Endodermal cell (in vitro differentiated cells): ENCODE results near the gene SLC17A8. TPM values are rescaled to one million over a fixed set of nuclear protein-coding genes. Genes with fewer than 3 reads are reported as not detected.

Experiments
- DNase-seq: peaks from one replicate; pipeline ENCODE4 v3.0.0-alpha.2; 2017
- H3K27ac ChIP-seq: 2 replicates; pipeline ENCODE4 v1.5.1; 2013; ENCODE audit warnings: mild to moderate bottlenecking, low read depth, low read length, moderate library complexity
- H3K27me3 ChIP-seq: 2 replicates; pipeline ENCODE4 v1.6.1; 2013; ENCODE audit warnings: mild to moderate bottlenecking, low read length, moderate library complexity; ENCODE audit not compliant: insufficient read depth, control insufficient read depth, poor library complexity, severe bottlenecking
- H3K36me3 ChIP-seq: 2 replicates; pipeline ENCODE4 v1.7.0; 2013; ENCODE audit warnings: mild to moderate bottlenecking, low read length, moderate library complexity; ENCODE audit not compliant: control insufficient read depth, insufficient read depth
- H3K4me1 ChIP-seq: one replicate; pipeline ENCODE4 v1.7.0; 2013; ENCODE audit warnings: low read length; ENCODE audit not compliant: control insufficient read depth, insufficient read depth
- H3K4me3 ChIP-seq: 2 replicates; pipeline ENCODE4 v1.5.1; 2013; ENCODE audit warnings: mild to moderate bottlenecking, low read length, moderate library complexity
- H3K9ac ChIP-seq: 2 replicates; pipeline ENCODE4 v1.6.1; 2013; ENCODE audit warnings: mild to moderate bottlenecking, low read length, moderate library complexity; ENCODE audit not compliant: poor library complexity, severe bottlenecking; ENCODE audit errors: extremely low read depth
- H3K9me3 ChIP-seq: 2 replicates; pipeline ENCODE4 v1.6.1; 2013; ENCODE audit warnings: mild to moderate bottlenecking, low read length, moderate library complexity; ENCODE audit not compliant: control insufficient read depth
- H3K27ac Mint-ChIP-seq: 2 replicates; pipeline ENCODE4 v1.8.0; 2020; ENCODE audit warnings: mixed read lengths
- H3K27me3 Mint-ChIP-seq: 2 replicates; pipeline ENCODE4 v1.8.0; 2021; ENCODE audit warnings: mild to moderate bottlenecking, mixed read lengths; ENCODE audit not compliant: insufficient read depth
- H3K36me3 Mint-ChIP-seq: 2 replicates; pipeline ENCODE4 v1.8.0; 2020; ENCODE audit warnings: low read depth, mixed read lengths
- H3K4me1 Mint-ChIP-seq: 2 replicates; pipeline ENCODE4 v1.8.0; 2020; ENCODE audit warnings: mixed read lengths
- H3K4me3 Mint-ChIP-seq: 2 replicates; pipeline ENCODE4 v1.8.0; 2020; ENCODE audit warnings: mild to moderate bottlenecking, moderate library complexity, mixed read lengths
- H3K9me3 Mint-ChIP-seq: 2 replicates; pipeline ENCODE4 v1.8.0; 2020; ENCODE audit warnings: mild to moderate bottlenecking, mixed read lengths
- CTCF ChIP-seq: fragments of 200-600 bp; sonication (generic); conservative IDR thresholded peaks from 2 replicates; pipeline ENCODE4 v1.5.0; 2021; ENCODE audit warnings: antibody characterized with exemption, mild to moderate bottlenecking
- WGBS, 2 experiments: methylation state at CpG; one replicate each; pipeline versions ENCODE4 v1.1.5 to v1.1.7; 2013; ENCODE audit warnings: missing lambda C conversion rate in 2 of 2, mixed read lengths in 1 of 2; ENCODE audit not compliant: insufficient coverage in 1 of 2, insufficient read length in 1 of 2; 5-methylcytosine and 5-hydroxymethylcytosine counted together
- total RNA-seq, 2 donors: library from RNA; stranded (reverse); fragmentation: NEBNext Ultra II Directional in 1 of 2; extraction: Animal tissue kit (Norgen Biotek cat#: 25700) in 1 of 2; gene quantifications; 2 replicates in 1 of 2; 3 replicates in 1 of 2; pipeline ENCODE4 v1.2.1, GENCODE V29; 2021

The SLC17A8 gene
- total RNA-seq, 2 donors from 2014 or later = 0.40 TPM; not detected in 1

DNA sequence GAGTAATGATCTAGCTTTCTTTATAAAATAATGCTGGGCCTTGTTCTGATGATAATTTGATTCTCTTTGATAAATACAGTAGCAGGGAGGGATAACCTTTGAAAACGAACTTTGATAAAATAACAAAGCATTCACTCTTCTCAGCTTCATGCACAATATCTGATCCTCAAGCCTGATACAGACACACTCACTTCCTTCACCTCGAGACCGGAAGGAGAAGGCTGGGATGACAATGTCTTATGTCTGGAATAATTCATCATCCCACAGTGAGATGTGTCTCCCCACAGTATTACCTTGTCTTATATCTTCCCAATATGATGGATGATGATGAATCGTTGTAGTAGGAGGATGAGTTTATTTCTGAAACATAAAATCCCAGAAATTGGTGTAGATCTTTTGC is 101.3 kb downstream of the SLC17A8 start:
- WGBS, 2 experiments = 95 to 100% methylated on average over 2 to 4 of the region's 4 CpGs
- Mint-ChIP-seq H3K27ac (no peak overlapping the region), H3K9me3 (no peaks in the 10 kb centered on the region), H3K27me3 (no peaks in the 10 kb centered on the region), H3K4me3 (no peak overlapping the region), H3K4me1 (peaks cover 22% of the 10 kb centered on the region), H3K36me3 (no peaks in the 10 kb centered on the region)
- TF ChIP-seq CTCF = no peak
- no peak overlapping the region for H3K27ac ChIP-seq
- H3K27me3 ChIP-seq = no peaks in the 10 kb centered on the region
- no peak overlapping the region for H3K4me3 ChIP-seq
- H3K36me3 ChIP-seq = no peaks in the 10 kb centered on the region
- H3K9me3 ChIP-seq = no peaks in the 10 kb centered on the region
- H3K4me1 ChIP-seq = no peaks in the 10 kb centered on the region
- no peak overlapping the region for H3K9ac ChIP-seq
- no peak for DNase-seq

GRCh38 chr12:100460702-100461101 is 103.8 kb downstream of the SLC17A8 start:
- no peaks in the 10 kb centered on the region for H3K27me3 Mint-ChIP-seq
- H3K4me1 ChIP-seq = no peaks in the 10 kb centered on the region
- no peak overlapping the region for H3K9ac ChIP-seq
- no peaks in the 10 kb centered on the region for H3K36me3 Mint-ChIP-seq
- no peak for TF ChIP-seq CTCF
- no peak overlapping the region for H3K4me3 ChIP-seq
- H3K27ac ChIP-seq = peak overlapping the region; percentile 80
- no peak for DNase-seq
- no peak overlapping the region for H3K27ac Mint-ChIP-seq
- peaks cover 40% of the 10 kb centered on the region for H3K4me1 Mint-ChIP-seq
- no peaks in the 10 kb centered on the region for H3K27me3 ChIP-seq
- H3K4me3 Mint-ChIP-seq = no peak overlapping the region
- H3K9me3 Mint-ChIP-seq = no peaks in the 10 kb centered on the region
- no peaks in the 10 kb centered on the region for H3K9me3 ChIP-seq
- 86% methylated on average over 3 of the region's 3 CpGs; no CpG with 5 or more reads in 1 of the 2 experiments for WGBS, 2 experiments
- H3K36me3 ChIP-seq = no peaks in the 10 kb centered on the region

DNA sequence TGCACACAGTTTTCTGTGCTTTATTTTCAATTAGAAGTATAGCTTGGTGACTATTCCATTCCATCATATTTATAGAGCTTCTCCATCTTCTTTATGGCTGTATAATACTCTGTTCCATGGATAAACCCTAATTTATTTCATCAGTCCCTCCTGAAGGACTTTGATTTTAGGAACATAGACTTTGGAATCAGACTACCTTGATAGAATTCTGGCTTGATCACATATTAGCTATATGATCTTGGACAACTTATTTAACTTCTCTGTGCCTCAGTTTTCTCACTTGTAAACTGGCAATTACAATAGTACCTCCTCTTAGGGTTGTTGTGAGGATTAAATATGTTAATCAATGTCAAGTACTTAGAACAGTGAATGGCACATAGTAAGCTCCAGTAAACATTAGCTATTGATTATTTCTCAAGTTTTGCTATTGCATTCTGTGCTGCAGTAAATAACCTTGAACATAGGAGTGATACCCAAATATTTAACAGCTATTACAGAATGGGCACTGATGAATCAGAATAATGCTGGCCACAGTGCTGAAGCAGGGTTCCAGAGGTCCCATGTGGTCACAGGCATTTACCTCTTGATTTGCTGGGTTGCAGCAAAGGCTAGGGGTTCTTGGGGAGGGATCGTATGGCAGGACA is 104.6 kb downstream of the SLC17A8 start:
- no peak for TF ChIP-seq CTCF
- Histone ChIP-seq H3K9ac (no peak overlapping the region), H3K27me3 (no peaks in the 10 kb centered on the region), H3K9me3 (no peaks in the 10 kb centered on the region), H3K27ac (no peak overlapping the region), H3K4me3 (no peak overlapping the region), H3K4me1 (no peaks in the 10 kb centered on the region), H3K36me3 (no peaks in the 10 kb centered on the region)
- no peaks in the 10 kb centered on the region for H3K9me3 Mint-ChIP-seq
- no peak overlapping the region for H3K4me3 Mint-ChIP-seq
- no peaks in the 10 kb centered on the region for H3K27me3 Mint-ChIP-seq
- WGBS, 2 experiments = 86% methylated on average over 1 of the region's 1 CpG; no CpG with 5 or more reads in 1 of the 2 experiments
- H3K36me3 Mint-ChIP-seq = no peaks in the 10 kb centered on the region
- no peak for DNase-seq
- no peak overlapping the region for H3K27ac Mint-ChIP-seq
- peaks cover 43% of the 10 kb centered on the region for H3K4me1 Mint-ChIP-seq
